ENCODE results near the gene FOXM1.

Gene FOXM1

GRCh38 chr12:2856051-2856450 is 20.9 kb downstream of the FOXM1 start:
- TF ChIP-seq CTCF (conservative IDR thresholded peaks at IDR 0.05; ENCODE audit: control insufficient read depth, insufficient read depth, low read depth, low read length): no peak
- H3K4me3 ChIP-seq (ENCODE audit: control insufficient read depth, low read depth, low read length): no peak overlapping the region
- DNase-seq (ENCODE audit: low read depth): no peak

- TF ChIP-seq CTCF (conservative IDR thresholded peaks at IDR 0.05; ENCODE audit: control insufficient read depth, insufficient read depth, low read depth, low read length): no peak
- H3K4me3 ChIP-seq (ENCODE audit: control insufficient read depth, low read depth, low read length): no peak overlapping the region
- DNase-seq (ENCODE audit: low read depth): no peak
Observed at GRCh38 chr12:2855546-2855945, 21.4 kb downstream of the FOXM1 start.

GRCh38 chr12:2854669-2855453 is 22.1 kb downstream of the FOXM1 start:
- no peak overlapping the region for H3K4me3 ChIP-seq (ENCODE audit: control insufficient read depth, low read depth, low read length)
- DNase-seq (ENCODE audit: low read depth): no peak
- no peak for TF ChIP-seq CTCF (conservative IDR thresholded peaks at IDR 0.05; ENCODE audit: control insufficient read depth, insufficient read depth, low read depth, low read length)

GRCh38 chr12:2853626-2854025 is 23.3 kb downstream of the FOXM1 start:
- no peak overlapping the region for H3K4me3 ChIP-seq (ENCODE audit: control insufficient read depth, low read depth, low read length)
- DNase-seq (ENCODE audit: low read depth): peak; percentile 70
- peak; percentile 85 for TF ChIP-seq CTCF (conservative IDR thresholded peaks at IDR 0.05; ENCODE audit: control insufficient read depth, insufficient read depth, low read depth, low read length)

GRCh38 chr12:2851931-2852330 is 25.0 kb downstream of the FOXM1 start:
- no peak for TF ChIP-seq CTCF (conservative IDR thresholded peaks at IDR 0.05; ENCODE audit: control insufficient read depth, insufficient read depth, low read depth, low read length)
- no peak for DNase-seq (ENCODE audit: low read depth)
- H3K4me3 ChIP-seq (ENCODE audit: control insufficient read depth, low read depth, low read length): no peak overlapping the region

- TF ChIP-seq CTCF (conservative IDR thresholded peaks at IDR 0.05; ENCODE audit: control insufficient read depth, insufficient read depth, low read depth, low read length): no peak
- DNase-seq (ENCODE audit: low read depth): peak; percentile 69
- H3K4me3 ChIP-seq (ENCODE audit: control insufficient read depth, low read depth, low read length): no peak overlapping the region
Observed at GRCh38 chr12:2845280-2845679, 31.7 kb downstream of the FOXM1 start.

Data from fibroblast of mammary gland (primary cell).